Stimulated activated CD4-positive, alpha-beta T cell treated with anti-CD3 and anti-CD28 coated beads, Interleukin-12 subunit alpha, Interleukin-12 subunit beta, amount 100 ng/mL, for 4 hours (primary cell): Measurements from ENCODE around the gene MINPP1.
"Not testable (repeated sequence)": the region's sequence is repeated elsewhere in the genome, so short reads cannot be mapped to it uniquely, and the experiment has no call there.

ENCODE experiments used
- DNase-seq: peaks from one replicate; pipeline ENCODE4 v3.0.0-alpha.2; 2020

Gene MINPP1, protein sequence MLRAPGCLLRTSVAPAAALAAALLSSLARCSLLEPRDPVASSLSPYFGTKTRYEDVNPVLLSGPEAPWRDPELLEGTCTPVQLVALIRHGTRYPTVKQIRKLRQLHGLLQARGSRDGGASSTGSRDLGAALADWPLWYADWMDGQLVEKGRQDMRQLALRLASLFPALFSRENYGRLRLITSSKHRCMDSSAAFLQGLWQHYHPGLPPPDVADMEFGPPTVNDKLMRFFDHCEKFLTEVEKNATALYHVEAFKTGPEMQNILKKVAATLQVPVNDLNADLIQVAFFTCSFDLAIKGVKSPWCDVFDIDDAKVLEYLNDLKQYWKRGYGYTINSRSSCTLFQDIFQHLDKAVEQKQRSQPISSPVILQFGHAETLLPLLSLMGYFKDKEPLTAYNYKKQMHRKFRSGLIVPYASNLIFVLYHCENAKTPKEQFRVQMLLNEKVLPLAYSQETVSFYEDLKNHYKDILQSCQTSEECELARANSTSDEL

GRCh38 chr10:87504640-87505365, at the start of gene MINPP1:
Gene MINPP1 (plus strand): TSS chr10:87504893. CDS start chr10:87504916, 23 bp downstream.
- peak; percentile 77 for DNase-seq

DNA sequence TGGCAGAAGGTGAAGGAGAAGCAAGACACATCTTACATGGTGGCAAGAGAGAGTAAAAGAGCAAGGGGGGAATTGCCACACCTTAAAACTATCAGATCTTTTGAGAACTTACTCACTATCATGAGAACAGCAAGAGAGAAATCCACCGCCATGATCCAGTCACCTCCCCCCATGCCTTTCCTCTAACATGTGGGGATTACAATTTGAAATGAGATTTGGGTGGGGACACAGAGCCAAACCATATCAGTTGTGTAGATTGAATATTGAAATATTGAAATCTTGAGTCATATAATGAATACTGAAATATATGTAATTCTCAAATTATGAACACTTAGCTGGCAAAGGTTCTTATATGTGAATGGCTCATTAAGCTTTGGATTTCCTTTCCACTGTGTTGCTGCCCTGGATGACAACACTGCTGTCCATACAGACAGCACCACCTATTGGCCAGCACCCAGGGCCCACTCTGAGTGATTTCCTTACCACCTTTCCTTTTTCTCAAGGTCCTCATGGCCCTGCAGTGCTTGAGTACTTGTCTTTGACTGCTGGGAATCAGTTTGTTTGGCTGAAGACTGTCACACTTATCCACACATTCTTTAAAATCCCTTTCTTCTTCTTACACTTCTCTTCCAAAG, 48.0 kb upstream of the MINPP1 start:
- not testable (repeated sequence) for DNase-seq

- DNase-seq = not testable (repeated sequence)
These were observed 42.9 kb upstream of the MINPP1 start for GRCh38 chr10:87461751-87462150.

DNA sequence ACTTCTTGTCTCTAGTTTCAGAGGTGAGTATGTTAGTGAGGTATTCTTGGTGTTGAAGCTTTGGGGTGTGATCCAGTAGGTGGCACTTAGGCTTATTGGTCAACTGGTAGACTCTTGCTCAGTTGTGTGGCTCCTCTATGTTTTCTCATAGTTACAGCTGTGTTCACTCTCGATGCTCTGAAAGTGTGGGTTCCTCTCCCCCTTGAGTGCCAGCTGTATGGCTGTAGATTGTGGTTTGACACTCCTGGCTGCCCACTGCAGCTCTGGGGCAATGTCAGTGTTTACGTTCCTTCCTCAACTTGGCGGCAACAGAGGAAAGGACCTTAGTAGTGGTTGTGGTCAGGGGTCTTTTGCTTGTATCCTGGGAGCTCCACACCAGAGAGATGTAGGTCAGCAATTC, 37.8 kb upstream of the MINPP1 start:
- DNase-seq = not testable (repeated sequence)

DNA sequence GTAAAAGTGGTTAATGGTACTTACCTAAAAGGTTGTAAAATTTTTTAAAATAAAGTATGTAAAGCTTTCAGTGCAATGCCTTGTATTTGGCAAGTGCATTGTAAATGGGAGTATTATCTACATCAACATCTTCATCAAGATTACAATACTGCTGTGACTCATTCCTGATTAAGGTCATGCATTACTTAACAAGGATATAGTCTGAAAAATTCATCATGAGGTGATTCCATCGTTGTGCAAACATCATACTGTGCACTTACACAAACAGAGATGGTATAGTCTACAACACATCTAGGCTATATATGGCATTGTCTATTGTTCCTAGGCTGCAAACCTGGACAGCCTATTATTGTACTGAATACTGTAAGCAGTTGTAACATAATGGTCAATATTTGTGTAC, 16.0 kb upstream of the MINPP1 start:
- not testable (repeated sequence) for DNase-seq

DNA sequence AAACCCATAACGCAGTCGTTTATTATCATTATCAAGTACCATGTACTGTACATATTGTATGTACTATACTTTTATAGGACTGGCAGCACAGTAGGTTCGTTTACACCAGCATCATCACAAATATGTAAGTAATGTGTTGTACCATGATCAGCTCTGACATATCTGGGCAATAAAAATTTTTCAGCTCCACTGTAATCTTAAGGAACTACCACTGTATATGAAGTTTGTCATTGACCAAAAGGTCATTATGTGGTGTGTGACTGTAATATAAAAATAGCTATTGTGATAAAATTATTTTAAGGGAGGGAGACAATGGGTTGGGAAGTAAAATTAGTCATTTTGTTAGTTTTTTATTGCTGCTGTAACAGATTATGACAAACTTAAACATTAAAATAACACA, 14.4 kb upstream of the MINPP1 start:
- not testable (repeated sequence) for DNase-seq

DNA sequence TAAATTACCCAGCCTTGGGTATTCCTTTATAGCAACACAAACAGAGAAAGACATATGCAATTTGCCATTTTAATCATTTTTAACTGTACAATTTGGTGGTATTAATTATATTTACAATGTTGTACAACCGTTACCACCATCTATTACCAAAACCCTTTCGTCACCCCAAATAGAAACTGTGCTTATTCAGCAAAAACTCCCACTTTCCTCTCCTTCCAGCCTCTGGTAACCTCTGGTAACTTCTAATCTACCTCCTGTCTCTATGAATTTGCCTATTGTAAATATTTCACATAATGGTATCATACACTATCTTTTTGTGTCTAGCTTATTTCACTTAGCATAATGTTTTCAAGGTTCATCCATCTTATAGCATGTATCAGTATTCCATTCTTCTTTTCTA, 12.2 kb upstream of the MINPP1 start:
- not testable (repeated sequence) for DNase-seq

DNA sequence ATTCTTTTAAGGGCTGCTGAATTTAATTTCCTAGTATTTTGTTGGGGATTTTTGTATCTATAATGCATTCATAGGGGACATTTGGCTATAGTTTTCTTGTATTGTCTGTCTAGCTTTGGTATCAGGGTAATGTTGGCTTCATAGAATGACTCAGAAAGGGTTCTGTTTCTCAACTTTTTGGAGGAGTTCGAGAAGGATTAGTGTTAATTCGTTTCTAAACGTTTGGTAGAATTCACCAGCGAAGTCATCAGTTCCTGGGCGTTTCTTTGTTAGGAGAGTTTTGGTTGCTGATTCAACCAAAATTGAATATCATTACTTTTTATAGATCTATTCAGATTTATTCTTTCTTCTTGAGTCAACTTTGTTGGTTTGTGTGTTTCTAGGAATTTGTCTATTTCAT, 9.2 kb upstream of the MINPP1 start:
- DNase-seq = not testable (repeated sequence)

GRCh38 chr10:87497386-87497785, 7.3 kb upstream of the MINPP1 start:
- DNase-seq = not testable (repeated sequence)

DNA sequence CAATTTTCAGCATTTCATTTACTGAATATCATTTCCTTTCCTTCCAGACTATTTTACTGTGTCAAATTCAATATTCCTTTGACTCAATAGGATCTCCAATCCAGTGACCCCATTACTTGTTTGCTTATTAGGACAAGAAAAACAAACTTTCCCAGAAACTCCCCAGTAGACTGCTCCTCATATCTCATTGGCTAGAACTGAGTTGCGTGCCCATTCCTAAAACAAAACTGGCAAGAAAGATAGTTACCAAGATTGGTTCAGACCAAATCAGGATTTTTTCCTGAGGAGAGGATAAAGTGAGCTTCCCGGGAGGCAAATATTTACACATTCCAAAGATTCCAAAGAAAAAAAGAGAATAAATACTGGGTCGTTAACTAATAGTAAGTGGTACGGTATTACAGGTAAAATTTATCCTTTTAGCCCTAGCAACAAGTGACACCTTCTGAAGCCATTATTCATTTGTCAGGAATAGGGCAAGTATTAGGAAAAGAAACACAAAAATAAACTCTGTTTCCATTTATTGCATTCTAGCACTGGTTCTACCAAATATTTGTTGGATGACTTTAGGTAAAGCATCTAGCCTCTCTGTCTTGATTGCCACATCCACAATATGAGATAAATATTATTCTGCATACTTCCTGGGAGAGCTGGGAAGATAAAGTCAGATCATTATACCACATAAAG, 6.4 kb upstream of the MINPP1 start:
- not testable (repeated sequence) for DNase-seq

DNA sequence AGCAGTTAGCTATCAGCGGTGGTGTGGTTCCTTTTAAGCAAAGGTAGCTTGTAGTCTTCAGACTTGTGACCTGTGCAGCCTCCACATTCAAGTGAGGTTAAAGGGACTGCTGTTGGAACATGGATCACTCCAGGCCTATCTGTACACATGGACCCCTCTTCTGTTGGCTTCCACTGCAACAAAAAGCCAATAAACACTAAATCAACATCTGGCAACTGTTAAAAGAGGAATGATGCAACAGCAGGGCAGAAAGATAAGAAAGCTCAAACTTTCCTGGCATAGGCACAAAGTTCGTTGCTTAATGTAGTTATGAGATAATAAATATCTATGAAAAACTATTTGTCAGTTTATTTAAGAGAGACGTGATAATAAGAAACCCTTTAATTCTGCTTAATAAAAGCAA, 4.0 kb upstream of the MINPP1 start:
- DNase-seq = no peak

- DNase-seq = no peak
These were observed 1.3 kb upstream of the MINPP1 start for GRCh38 chr10:87503401-87503800.

DNA sequence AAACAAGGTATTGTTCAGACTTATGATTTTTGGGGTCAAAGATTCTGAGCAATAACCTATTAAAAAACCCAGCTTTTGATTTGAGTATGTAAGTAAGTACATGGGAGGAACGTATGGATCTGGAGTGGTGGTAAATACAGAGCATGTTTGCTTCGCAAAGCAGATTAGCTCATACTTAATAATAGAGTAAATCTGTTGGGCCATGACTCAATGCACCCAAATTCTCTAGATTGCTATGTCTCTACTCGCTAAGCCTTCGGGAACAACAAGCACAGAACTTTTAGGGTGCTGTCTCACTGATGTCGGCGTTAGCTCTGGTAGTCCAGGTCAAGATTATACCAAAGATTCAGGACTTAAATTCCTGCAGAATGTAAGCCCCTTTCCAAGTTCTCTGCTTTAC, 807 bp upstream of the MINPP1 start:
- DNase-seq = no peak

DNA sequence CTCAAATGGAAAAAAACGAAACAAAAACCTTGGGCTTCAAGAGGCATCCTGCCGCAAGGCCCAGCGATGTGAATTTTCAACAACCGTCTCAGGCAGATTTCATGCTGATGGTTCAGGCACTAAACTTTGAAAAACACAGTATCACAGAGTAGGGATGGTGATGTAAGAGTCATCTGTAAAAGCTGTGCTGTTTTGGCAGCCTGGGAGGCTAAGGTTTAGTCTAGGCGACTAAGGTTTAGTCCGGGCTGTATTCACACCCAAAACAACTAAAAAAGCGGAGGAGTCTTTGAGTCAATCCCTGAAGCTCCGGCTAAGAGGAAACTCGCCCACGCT, 420 bp upstream of the MINPP1 start:
- no peak for DNase-seq

DNA sequence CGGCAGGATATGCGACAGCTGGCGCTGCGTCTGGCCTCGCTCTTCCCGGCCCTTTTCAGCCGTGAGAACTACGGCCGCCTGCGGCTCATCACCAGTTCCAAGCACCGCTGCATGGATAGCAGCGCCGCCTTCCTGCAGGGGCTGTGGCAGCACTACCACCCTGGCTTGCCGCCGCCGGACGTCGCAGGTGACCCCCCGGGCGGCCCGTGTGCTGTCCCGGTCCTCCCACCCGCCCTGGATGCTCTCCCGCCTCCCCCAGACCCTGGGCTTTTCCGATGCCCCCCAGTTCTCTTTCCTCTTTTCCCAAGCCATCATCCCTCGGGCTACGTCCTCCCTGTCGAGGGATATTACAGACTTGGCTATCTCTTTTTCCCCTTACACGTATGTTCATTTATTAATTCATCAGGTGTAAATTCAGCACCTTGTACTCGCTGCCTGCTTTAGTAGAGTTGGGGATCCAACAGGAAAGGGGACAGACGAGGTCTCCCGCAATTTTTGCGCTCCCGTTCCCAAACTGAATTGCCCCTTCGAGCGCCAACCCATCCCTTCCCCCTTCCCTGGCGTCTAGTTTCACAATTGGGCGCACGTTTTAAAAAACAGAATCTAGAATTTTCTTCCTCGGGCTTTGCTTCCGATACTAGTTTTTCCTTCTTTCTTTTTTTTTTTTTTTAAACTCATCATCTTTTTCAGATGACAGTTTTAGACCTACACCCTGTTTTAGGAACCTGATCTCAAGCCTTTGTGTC, 846 bp downstream of the MINPP1 start:
- DNase-seq = peak; percentile 46

- no peak for DNase-seq
These were observed 2.3 kb downstream of the MINPP1 start for GRCh38 chr10:87506956-87507355.

DNA sequence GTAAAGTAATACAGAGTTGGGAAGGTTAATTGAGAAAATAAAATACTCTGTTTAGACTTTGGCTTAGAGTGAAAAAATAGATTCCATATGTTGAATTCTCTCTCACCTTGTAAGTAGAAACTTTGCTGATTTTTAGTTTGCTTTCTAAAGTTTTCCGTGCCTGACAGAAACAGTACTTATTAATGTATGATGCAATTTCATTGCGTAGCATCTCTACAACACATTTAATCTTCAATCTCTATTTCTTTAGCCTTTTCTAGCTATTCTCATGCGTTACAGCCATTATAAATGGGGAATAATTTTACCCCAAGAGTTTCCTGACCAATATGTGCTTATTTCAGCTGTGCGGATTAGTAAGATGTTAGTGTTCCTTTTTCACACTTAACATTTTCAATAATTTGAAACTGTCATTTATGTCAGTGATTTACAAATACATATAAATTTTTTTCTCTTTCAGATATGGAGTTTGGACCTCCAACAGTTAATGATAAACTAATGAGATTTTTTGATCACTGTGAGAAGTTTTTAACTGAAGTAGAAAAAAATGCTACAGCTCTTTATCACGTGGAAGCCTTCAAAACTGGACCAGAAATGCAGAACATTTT, 3.3 kb downstream of the MINPP1 start:
- DNase-seq = no peak

DNA sequence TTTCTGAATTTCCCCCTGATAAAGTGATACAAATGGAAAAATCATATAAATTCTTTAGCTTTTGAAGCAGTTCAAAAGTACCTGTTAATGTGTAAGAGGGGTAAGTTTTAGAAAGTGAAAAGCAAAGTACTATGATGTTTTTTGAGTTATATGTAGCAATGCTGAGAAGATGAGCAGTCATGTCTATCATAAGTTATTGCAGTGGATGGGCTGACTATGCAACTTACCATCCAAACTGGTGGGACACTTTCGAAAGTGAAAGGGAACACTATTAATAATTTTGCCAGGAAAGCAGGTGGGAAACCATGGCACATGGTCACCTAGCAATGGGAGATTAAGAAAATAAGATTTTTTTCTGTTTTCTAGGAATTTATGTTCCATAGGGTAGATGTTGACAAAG, 4.1 kb downstream of the MINPP1 start:
- no peak for DNase-seq

DNA sequence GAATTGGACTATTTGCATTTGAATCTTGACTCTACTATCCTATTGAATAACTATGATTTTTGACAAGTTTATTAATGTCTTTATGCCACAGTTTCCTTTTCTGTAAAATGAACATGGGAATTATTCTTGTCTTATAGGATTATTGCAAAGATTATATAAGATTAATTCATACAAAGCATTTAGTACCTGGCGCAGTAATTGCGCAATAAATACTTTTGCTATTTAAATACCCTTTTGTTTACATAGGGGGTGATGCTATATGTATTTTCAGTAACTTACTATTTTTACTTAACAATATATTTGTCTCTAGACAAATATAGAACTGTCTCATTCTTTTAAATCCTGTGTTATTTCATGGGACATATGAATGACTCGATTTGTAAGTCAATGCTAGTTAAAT, 5.3 kb downstream of the MINPP1 start:
- no peak for DNase-seq

- no peak for DNase-seq
These were observed 6.8 kb downstream of the MINPP1 start for GRCh38 chr10:87511526-87511925.

GRCh38 chr10:87518937-87519336, 14.2 kb downstream of the MINPP1 start:
- DNase-seq = no peak

GRCh38 chr10:87519582-87519981, 14.9 kb downstream of the MINPP1 start:
- no peak for DNase-seq
